Activated T-cell treated with anti-CD3 and anti-CD28 coated beads for 24 hours (primary cell): Measurements from ENCODE around the gene MED12L.

Experiments
- DNase-seq: peaks from one replicate; pipeline ENCODE4 v3.0.0-alpha.2; 2020; ENCODE audit warnings: low read depth

MED12L gene

GRCh38 chr3:151178208-151178845, 92.9 kb downstream of the MED12L start:
- no peak for DNase-seq

- no peak for DNase-seq
Measured at GRCh38 chr3:151182349-151183079, 97.0 kb downstream of the MED12L start.

DNA sequence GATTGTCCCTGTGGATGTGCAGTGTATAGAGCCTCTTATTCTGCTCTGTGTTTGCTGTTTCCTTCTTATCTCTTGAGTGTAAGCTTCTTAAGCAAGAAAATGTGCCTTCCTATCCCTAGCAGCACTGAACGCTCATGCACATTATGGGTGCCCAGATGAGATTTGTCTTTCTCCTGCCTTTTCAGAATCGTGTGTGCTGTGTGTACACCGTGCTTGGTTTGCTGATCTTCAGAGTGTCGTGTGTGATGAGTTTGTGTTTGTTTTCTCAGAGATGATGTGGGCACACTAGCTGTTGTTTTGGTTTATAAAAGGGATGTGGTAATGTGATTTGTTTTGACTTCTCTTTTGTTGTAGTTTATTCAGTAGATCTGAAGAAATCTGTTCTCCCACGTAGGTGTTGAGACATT, 97.8 kb downstream of the MED12L start:
- no peak for DNase-seq

GRCh38 chr3:151191095-151191494, 105.6 kb downstream of the MED12L start:
- DNase-seq = no peak

GRCh38 chr3:151192545-151192944, 107.1 kb downstream of the MED12L start:
- no peak for DNase-seq

GRCh38 chr3:151195826-151196225, 110.4 kb downstream of the MED12L start:
- DNase-seq = no peak

- no peak for DNase-seq
Measured at GRCh38 chr3:151196434-151196833, 111.0 kb downstream of the MED12L start.

DNA sequence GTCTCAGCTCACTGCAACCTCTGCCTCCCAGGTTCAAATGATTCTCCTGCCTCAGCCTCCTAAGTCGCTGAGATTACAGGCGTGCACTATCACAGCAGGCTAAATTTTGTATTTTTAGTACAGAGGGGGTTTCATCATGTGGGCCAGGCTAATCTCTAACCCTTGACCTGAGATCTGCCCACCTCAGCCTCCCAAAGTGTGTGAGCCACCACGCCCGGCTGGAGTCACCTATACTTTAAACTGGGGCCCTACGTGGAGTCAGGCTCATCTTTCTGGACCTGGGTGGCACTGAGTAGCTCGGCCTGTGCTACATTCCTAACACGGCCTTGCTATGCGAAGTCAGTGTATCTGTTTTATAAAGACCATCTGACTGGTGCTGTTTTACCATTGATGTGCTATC, 111.8 kb downstream of the MED12L start:
- DNase-seq = no peak

DNA sequence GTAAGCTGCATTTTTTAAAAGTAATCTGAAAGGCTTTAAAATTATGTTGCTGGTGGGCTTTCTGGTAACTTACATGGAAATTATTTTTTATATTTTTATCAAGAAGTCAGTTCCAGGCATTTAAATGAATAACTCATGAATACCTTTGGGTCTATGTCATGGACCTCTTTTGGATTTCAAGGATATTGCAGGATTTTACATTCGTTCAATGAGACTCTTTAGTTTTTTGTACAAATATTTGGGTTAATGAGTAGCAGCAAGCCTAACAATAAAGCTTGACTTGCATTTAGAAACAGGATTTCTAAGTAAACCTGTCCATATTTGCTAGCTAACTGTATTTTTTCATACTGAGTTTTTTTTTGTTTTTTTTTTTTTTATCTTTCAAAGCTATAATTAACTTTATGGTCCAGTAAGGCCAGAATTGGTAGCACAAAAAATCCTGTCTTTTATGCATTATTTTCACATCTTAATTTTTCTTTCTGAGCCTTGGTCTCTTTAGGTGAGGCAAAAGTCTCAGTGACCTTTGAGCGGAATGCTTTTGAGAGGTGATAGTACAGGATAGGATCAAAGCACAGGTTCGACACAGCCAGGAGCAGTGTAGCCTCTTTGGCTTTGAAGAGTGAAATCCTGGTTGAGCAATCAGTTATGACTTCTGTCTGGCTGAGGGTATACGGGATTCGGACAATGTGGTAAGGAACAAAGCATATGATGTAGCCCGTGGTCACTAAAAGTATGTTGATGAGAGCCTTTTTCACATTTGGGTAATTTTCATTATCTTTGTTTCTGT, 112.7 kb downstream of the MED12L start:
- no peak for DNase-seq

- DNase-seq = no peak
Measured at GRCh38 chr3:151198849-151199248, 113.4 kb downstream of the MED12L start.

DNA sequence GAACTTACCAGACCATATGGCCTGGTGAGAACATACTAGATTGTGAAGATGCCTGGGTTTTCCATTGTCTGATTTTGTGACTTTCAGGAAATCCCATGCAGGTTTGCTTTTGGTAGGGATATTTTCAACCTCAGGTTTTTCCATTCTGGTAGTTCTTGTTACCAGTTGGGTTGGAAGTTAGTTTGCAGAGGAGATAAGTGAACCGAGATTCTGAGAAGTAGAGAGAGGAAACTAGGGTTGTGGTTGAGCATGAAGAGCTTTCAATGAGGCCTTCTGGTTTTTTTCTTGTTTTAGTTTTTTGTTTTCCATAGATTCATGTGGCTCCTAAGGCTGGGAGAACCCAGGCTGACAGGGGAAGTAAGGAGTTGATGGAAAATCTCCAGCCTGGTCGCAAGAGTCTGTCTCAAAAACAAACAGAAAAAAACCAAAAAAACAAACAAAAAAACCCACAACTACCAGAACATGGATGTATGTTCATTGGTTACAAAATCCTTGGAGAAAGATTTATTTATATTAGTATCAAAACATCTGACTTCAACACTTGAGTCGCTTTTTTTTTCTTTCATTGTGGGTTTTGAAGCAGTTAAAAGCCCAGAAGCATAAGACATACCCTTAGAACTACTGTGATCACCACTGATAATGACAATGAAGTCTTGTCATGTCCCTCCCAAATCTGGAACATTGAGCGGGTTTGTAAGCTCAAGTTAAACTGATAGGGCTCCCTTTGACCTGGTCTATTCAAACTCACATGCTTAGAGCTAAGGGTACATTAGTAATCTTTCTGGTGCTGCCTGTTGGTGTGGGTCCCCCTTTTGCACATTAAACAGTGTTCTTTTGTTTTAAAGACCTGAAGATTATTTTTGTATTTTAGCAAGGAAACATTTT, 114.3 kb downstream of the MED12L start:
- no peak for DNase-seq

DNA sequence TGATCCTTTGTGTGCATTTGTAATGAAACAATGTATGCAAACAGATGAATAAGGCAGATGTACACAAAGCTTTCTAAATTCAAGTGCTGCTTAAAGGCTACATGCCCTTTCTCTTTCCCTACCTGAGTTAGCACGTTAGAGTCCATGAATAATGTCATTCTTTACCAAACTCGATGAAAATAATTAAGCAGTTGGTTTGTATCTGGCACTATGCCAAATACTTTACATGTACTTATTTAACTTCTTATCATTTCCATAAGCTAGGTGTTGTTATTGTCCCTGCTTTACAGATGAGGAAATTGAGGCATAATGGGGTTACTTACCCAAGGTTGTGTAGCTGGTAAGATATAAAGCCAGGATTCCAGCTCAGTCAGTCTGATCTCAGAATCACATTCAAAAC, 115.1 kb downstream of the MED12L start:
- no peak for DNase-seq

DNA sequence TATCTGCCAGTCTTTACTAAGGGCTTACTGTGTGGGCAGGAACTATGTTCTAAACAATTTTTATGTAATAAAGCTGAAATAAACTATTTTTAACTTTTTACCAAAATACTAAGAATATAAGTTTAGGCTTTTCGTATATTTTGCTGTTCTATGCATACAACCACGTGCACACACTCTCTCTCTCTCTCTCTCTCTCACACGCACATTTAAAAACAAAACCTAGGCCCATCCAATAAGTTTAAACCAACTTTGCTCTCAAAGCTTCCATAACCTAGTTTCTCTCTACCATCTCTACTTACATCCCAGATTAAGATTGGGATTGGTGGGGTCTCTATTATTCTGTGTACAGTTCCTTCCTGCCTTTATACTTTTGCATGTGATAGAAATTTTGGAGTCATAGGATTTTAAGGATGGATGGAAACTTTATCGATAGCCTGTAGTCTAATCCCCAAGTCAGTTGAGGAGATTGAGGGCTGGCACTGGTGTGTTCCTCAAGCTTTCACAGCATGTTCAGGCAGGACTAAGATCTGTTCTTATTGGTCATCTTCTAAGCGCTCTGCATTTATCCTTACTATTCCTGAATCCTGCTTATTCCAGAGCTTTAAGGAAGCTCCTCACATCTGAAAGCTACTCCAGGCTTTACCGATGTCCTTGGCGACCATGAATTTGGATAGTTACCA, 115.7 kb downstream of the MED12L start:
- no peak for DNase-seq

GRCh38 chr3:151203051-151203420, 117.6 kb downstream of the MED12L start, which contains the start of gene GPR171:
Gene GPR171, minus strand, starts transcription at chr3:151203216. Its CDS starts 3,830 bp downstream, at chr3:151199386.
- peak; percentile 62 for DNase-seq

- DNase-seq = no peak
Measured at GRCh38 chr3:151204530-151205402, 119.3 kb downstream of the MED12L start.

GRCh38 chr3:151205482-151205881, 120.0 kb downstream of the MED12L start:
- DNase-seq = no peak

- DNase-seq = no peak
Measured at GRCh38 chr3:151206201-151206600, 120.7 kb downstream of the MED12L start.

- DNase-seq = no peak
Measured at GRCh38 chr3:151209654-151210053, 124.2 kb downstream of the MED12L start.

DNA sequence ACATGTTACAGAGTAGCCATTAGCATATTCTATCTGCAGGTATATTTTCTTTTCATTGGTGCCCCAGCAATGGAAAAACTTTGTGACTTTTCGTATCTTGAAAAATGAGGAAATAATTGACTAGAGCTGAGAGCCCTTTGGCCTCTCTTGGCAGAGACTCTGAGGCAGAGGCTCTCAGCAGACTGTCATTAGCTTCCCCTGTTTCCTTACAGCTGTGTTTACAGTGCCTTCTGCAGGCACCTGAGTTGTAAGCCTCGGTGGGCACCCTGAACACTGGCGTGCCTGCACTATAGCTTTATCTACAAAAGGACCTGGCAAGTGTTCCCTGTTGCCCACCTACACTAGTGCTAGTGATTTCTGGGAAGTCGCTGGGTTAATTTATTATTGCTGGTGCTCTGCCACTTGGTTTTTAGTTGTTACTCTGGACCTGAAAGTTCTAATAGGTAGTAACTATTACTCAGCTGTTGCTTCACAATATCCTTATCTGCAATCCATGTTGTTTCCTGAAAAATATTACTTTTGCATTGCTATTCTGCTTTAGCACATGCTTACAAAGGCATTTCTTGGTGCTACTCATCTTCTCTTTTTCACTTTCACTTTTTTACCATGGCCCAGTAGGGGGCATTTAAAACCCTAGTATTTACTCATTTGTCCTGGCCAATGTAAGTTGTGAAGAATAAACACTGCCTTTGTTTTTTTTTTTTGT, 125.4 kb downstream of the MED12L start:
- DNase-seq = no peak

DNA sequence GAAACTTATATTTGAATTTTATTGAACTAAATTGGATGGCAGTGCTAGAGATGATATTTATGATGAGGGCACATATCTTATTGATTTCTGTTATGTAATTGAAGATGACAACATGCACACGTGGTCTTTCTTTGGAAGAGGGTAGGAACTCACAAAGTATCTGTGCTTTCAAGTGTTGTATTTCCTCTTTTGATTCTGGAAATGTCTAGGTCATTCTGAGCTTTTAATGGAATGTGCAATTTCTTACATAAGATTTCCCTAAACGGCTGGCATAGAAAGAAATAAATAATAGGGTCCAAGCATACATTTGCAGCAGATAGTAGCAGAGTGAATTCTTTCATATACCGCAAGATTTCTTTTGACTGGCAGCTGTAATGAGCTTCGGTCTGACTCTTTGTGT, 127.7 kb downstream of the MED12L start:
- DNase-seq = no peak
